COR-L47 (cell line): ENCODE results near the gene SPIN3.
"Not testable (repeated sequence)": the region's sequence is repeated elsewhere in the genome, so short reads cannot be mapped to it uniquely, and the experiment has no call there.

Experiments used
- DNase-seq: peaks from one replicate; lab custom pipeline; 2025; lab: John Stamatoyannopoulos, UW

SPIN3 gene

DNA sequence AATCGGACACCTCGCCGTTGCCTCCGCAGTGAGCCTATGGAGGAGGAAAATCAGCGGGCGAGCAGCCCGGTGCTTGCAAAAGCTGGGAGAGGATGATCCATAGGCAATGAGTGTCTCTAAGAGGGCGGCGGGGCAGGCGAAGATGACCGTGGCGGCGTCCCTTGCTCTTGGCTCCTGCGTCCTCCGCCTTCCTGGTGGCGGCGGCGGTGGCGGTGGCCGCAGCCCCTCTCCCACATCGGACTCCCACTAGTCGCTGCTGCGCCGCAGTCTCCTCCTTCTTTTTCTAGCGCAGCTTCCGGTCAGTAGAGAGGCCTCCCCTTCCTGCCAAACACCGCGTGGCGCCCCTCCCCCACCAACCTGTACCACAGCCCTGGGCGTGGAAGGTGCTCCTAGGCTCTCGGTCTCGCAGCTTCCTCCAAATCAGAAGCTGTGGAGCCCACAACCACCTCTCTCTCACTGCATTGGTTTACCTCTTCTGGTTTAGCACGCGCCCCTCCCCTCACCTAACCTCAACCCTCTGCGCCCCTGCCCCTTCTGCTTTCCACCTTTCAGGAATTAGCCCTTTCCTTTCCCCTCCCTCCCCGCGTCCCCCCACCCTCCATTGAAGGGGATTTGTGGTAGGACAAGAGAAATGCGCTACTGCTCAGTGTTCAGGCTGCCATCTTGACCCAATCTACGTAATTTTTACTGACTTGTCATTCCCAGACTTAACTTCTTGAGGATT is at the start of gene SPIN3:
TSS of gene SPIN3 (minus strand) at position 271 of the 724 bp plus-strand sequence. CDS start 594 bp downstream, outside the sequence.
- DNase-seq, result peak; percentile 86

GRCh38 chrX:57044245-57044644 is 48.9 kb upstream of the SPIN3 start:
- no peak for DNase-seq

GRCh38 chrX:57037265-57037664 is 41.9 kb upstream of the SPIN3 start:
- DNase-seq, result not testable (repeated sequence)

DNA sequence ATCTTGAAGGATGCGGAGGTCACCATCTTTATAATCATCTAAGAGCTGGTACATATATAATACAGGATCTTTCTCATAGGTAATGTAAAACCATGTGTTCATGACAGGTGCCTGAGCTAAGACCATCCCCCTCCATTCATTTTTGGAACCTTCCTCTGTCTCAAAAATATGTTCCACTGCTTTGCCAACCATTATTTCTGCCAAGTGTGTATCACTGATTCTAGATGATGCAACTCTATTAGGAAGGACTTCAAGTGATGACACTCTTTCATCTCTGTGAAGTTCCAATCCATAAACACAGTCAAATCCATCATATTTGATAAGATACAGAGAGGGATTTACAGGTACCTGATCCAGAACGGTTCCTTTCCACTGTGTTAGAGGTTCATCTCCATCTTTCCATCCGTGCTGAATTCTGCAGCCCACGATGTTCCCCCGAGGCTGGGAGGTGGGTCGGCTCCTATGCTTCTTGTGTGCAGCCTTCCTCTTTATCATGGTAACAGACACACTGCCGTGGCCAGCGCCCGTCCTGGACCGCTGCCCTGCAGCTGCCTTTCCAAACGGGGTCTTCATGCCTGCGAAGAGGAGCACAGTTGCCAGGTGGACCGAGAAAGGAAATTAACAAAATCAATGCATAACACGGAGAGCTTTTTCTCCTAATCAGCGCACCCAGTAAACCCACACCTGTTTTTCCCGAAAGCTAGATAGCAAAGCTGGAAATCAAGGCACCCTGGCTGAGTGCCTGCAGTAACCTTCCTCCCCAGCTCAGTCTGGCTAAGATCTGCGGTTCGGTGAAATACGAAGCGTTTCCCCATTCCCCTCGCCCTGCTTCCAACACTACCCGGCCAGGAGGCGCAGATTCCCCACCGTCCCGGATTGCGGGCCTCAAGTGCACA is 718 bp downstream of the SPIN3 start:
- DNase-seq, result no peak

- DNase-seq, result no peak
Observed at GRCh38 chrX:56987741-56988140, 7.6 kb downstream of the SPIN3 start.

DNA sequence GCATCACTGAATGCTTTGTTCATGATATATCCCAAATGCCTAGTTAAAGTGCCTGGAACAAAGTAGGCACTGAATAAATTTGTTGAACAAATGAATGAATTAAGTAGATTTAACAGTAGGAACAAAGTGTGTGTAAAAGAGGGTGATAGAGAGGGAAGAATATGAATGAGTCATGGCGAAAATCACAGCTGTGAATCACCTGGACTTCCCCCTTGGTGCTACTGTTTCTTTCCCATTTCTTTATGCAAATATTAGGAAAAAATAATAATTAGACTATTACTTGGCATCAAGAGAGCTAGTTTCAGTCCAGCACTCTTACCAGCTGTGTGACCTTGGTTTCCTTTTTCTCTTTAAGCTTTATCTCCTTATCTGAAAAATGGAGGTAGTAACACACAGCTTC is 9.2 kb downstream of the SPIN3 start:
- no peak for DNase-seq

DNA sequence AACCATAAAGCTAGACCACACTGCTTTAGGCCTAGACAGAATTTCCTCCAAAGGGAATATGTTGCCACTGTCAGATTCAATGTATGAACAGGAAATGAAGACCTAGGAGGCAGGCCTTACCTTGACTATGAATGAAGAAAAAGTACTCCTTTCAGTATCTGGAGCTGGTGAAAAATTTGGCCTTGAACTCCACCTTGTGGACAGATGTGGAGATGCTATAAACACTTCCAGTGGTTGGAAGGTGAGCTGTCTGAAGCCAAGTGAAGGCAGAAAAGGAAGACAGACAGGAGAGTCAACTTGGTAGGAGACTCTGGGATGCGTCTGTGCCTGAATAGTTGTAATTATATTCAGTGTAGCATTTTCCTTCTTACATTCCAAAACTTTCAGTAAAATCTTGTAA is 17.2 kb downstream of the SPIN3 start:
- no peak for DNase-seq

GRCh38 chrX:56975611-56976010 is 19.7 kb downstream of the SPIN3 start:
- no peak for DNase-seq

GRCh38 chrX:56974408-56974807 is 20.9 kb downstream of the SPIN3 start:
- no peak for DNase-seq

DNA sequence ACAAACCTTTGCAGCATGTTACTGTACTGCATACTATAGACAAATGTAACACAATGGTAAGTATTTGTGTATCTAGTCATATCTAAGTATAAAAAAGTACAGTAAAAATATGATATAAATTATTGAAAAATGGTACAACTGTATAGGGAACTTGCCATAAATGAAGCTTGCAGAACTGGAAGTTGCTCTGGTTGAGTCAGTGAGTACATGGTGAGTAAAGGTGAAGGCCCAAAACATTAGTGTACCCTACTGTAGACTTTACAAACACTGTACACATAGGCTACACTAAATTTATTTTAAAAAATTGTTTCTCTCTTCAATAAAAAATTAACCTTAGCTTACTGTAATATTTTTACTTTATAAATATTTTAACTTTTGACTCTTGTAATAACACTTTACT is 25.8 kb downstream of the SPIN3 start:
- DNase-seq, result no peak

DNA sequence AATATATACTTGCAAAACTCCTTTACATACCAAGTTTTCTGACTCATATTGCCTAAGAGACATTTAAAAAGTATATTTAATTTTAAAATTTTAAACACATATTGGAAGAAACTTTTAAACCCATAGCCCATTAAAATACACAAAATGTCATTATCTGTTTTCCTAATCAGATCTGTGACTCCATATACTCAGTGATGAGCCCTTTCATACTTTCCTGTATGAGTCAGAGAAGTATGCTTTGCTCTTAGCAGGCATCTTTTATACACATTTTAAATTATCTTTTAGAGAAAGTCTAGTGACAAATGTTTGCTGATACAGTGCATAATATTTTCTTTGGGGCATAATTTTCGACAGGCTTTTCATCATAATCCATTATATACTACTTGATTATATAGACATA is 26.4 kb downstream of the SPIN3 start:
- DNase-seq, result no peak

DNA sequence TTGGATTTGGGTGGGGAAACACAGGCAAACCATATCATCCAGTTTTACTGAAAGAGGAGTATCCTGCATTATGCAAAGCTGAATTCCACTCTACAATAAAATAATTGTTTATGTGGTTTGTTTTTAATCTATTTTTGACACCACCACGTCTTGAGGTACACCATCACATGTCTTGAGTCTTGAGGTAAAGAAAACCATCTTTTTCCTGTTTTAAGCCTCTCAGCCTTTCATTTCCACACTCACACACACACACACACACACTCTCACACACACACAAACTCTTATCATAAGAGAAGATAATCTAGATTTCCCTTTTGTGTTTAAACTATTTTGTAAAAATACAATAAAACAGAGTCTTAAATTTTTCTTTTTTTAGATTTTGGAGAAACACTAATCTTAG is 32.0 kb downstream of the SPIN3 start:
- no peak for DNase-seq

DNA sequence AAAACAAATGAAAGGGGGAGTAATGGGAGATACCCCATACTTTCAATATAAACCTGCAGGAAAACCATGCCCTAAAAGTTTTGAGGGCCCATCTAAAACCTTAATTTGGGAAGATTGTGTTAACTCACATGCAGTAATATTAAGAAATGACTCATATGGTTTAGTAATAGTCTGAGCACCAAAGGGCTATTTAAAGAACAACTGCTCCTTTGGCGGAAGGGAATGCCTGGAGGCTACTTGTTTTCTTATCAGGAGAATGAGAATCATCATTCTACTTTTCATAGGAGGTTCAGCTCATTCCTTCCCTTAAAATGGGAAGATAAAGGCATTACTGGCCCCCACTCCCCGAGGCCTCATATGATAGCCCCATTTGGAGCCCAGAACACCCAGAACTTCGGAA is 47.6 kb downstream of the SPIN3 start:
- no peak for DNase-seq

- peak; percentile 82 for DNase-seq
Observed at GRCh38 chrX:56946201-56946600, 49.1 kb downstream of the SPIN3 start.

DNA sequence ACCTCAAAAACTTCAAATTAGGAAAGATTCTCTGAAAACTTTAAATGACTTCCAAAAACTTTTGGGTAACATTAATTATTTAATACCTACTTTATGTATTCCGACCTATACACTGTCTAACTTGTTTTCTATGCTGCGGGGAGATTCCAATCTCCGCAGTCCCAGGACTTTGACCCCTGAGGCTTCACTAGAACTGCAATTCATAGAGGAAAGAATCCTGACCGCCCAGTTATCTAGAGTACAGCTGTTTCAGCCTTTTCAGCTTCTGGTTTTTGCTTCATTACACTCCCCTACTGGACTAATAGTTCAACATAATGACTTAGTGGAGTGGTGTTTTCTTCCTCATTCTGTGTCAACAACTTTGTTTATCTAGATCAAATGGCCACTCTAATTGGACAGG is 50.1 kb downstream of the SPIN3 start:
- DNase-seq, result not testable (repeated sequence)

GRCh38 chrX:56943264-56943663 is 52.1 kb downstream of the SPIN3 start:
- DNase-seq, result no peak
